ENCODE measurements around the gene WRNIP1. TPM values are rescaled to one million over a fixed set of nuclear protein-coding genes. Genes with fewer than 3 reads are reported as not detected.
A peak's percentile ranks its signal among the peaks of the same experiment; 100 is the strongest.
"Not testable (repeated sequence)": the region's sequence is repeated elsewhere in the genome, so short reads cannot be mapped to it uniquely, and the experiment has no call there.

WRNIP1 gene
- total RNA-seq, 1 donor from 2014 or later = 73.6 TPM

DNA sequence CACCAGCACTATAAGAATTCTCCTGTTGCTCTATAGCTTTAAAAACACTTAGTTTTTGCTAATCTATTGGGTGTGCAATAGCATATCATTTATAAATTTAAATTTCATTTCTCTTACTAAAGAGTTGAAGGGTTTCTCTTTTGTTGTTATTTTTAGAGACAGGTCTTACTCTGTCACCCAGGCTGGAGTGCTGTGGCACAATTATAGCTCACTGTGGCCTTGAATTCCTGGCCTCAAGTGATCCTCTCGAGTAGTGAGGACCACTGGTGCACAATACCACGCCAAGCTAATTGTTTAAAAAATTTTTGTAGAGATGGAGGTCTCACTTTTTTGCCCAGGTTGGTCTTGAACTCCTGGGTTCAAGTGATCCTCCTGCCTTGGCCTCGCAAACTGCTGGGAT, 6.2 kb upstream of the WRNIP1 start:
- Histone ChIP-seq H3K27me3 (ENCODE audit: control insufficient read depth, insufficient read depth, low read length) (no peaks in the 10 kb centered on the region), H3K36me3 (ENCODE audit: control insufficient read depth, insufficient read depth, low read length) (no peaks in the 10 kb centered on the region), H3K4me3 (ENCODE audit: low read depth, low read length) (no peak overlapping the region)
- TF ChIP-seq CTCF (IDR thresholded peaks at IDR 0.05; ENCODE audit: insufficient read depth, low read length, poor library complexity, severe bottlenecking) = no peak
- DNase-seq (ENCODE audit: low read depth) = no peak

DNA sequence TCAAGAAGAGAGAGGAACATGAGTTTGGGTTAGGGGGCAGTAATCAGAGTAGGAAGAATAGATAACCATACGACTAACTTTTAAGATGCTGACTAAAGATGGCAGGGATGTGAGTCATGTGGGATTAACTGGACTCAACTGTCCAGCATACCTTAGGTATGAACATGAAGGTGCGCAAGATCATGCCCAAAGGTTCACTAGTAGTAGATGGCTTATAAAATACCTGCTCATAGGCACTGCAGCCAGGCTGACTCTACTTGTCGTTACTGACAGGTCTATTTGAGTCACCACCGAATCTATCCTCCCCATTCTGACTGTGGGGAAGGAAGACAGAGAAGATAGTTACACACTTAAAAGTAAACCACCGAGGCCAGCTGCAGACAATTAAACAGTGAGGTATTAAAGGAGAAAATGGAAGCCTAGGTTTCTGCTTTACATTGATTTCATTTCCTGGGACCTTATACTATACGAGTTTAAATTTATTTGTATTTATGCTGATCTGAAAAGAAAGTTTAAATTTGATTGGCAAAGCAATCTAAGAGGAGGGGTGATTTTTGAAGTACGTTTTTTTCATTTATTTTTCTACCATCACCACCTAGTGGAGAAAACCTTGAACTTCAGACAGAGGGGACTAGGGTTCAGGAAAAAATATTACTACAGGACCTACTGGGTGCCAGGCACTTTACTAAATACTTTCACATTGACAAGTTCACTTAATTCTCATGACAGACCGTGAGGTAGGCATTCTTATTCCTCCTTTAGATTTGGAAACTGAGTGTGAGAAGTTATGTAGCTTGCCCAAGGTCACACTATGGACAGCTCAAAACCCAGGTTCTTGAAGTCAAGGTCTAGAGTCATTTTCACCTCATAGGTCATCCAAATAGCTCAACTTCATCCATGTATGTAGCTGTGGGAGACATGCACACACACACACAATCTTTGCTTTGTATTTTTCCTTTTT, 4.0 kb upstream of the WRNIP1 start:
- H3K27me3 ChIP-seq (ENCODE audit: control insufficient read depth, insufficient read depth, low read length) = no peaks in the 10 kb centered on the region
- H3K4me3 ChIP-seq (ENCODE audit: low read depth, low read length) = no peak overlapping the region
- no peaks in the 10 kb centered on the region for H3K36me3 ChIP-seq (ENCODE audit: control insufficient read depth, insufficient read depth, low read length)
- TF ChIP-seq CTCF (IDR thresholded peaks at IDR 0.05; ENCODE audit: insufficient read depth, low read length, poor library complexity, severe bottlenecking) = peak; percentile 18
- no peak for DNase-seq (ENCODE audit: low read depth)

- not testable (repeated sequence) for DNase-seq (ENCODE audit: low read depth); H3K4me3 ChIP-seq (ENCODE audit: low read depth, low read length); H3K27me3 ChIP-seq (ENCODE audit: control insufficient read depth, insufficient read depth, low read length); H3K36me3 ChIP-seq (ENCODE audit: control insufficient read depth, insufficient read depth, low read length)
Observed at GRCh38 chr6:2762868-2763267, 2.3 kb upstream of the WRNIP1 start.

GRCh38 chr6:2763345-2763841, 1.8 kb upstream of the WRNIP1 start:
- no peak for TF ChIP-seq CTCF (IDR thresholded peaks at IDR 0.05; ENCODE audit: insufficient read depth, low read length, poor library complexity, severe bottlenecking)
- Histone ChIP-seq H3K36me3 (ENCODE audit: control insufficient read depth, insufficient read depth, low read length) (no peaks in the 10 kb centered on the region), H3K4me3 (ENCODE audit: low read depth, low read length) (no peak overlapping the region), H3K27me3 (ENCODE audit: control insufficient read depth, insufficient read depth, low read length) (no peaks in the 10 kb centered on the region)
- DNase-seq (ENCODE audit: low read depth) = no peak

- Histone ChIP-seq H3K36me3 (ENCODE audit: control insufficient read depth, insufficient read depth, low read length) (no peaks in the 10 kb centered on the region), H3K4me3 (ENCODE audit: low read depth, low read length) (peak overlapping the region; percentile 52), H3K27me3 (ENCODE audit: control insufficient read depth, insufficient read depth, low read length) (no peaks in the 10 kb centered on the region)
- TF ChIP-seq CTCF (IDR thresholded peaks at IDR 0.05; ENCODE audit: insufficient read depth, low read length, poor library complexity, severe bottlenecking) = no peak
- no peak for DNase-seq (ENCODE audit: low read depth)
Observed at GRCh38 chr6:2763876-2764540, 1.2 kb upstream of the WRNIP1 start.

- no peak for TF ChIP-seq CTCF (IDR thresholded peaks at IDR 0.05; ENCODE audit: insufficient read depth, low read length, poor library complexity, severe bottlenecking)
- peak overlapping the region; percentile 52 for H3K4me3 ChIP-seq (ENCODE audit: low read depth, low read length)
- H3K36me3 ChIP-seq (ENCODE audit: control insufficient read depth, insufficient read depth, low read length) = no peaks in the 10 kb centered on the region
- no peaks in the 10 kb centered on the region for H3K27me3 ChIP-seq (ENCODE audit: control insufficient read depth, insufficient read depth, low read length)
- DNase-seq (ENCODE audit: low read depth) = no peak
Observed at GRCh38 chr6:2764610-2765165, 505 bp upstream of the WRNIP1 start.

All from kidney epithelial cell (primary cell).